Neural crest cell (in vitro differentiated cells): ENCODE results near the gene SLPI. TPM values are rescaled to one million over a fixed set of nuclear protein-coding genes. Genes with fewer than 3 reads are reported as not detected.

Experiments
- DNase-seq: peaks from one replicate; pipeline ENCODE4 v3.0.0; 2021; ENCODE audit warnings: low read depth, mixed read lengths, low spot score
- H3K27ac Mint-ChIP-seq: one replicate; pipeline ENCODE4 v1.8.0; 2021; ENCODE audit warnings: mild to moderate bottlenecking, mixed read lengths; ENCODE audit not compliant: unreplicated experiment
- H3K27me3 Mint-ChIP-seq: 2 replicates; pipeline ENCODE4 v1.8.0; 2021; ENCODE audit warnings: low read depth, mild to moderate bottlenecking, mixed read lengths
- H3K36me3 Mint-ChIP-seq: 2 replicates; pipeline ENCODE4 v1.8.0; 2021; ENCODE audit warnings: low read depth, mild to moderate bottlenecking, mixed read lengths
- H3K4me1 Mint-ChIP-seq: 2 replicates; pipeline ENCODE4 v1.8.0; 2021; ENCODE audit warnings: mixed read lengths
- H3K4me3 Mint-ChIP-seq: one replicate; pipeline ENCODE4 v1.8.0; 2021; ENCODE audit warnings: mild to moderate bottlenecking, mixed read lengths
- H3K9me3 Mint-ChIP-seq: 2 replicates; pipeline ENCODE4 v1.8.0; 2021; ENCODE audit warnings: mixed read lengths
- total RNA-seq: library from RNA; stranded (reverse); gene quantifications from 2 replicates; pipeline ENCODE4 v1.2.1, GENCODE V29; 2021
- TF ChIP-seq, protein P1 (sequence below): fragments of 200-600 bp; sonication (generic); conservative IDR thresholded peaks from 2 replicates; pipeline ENCODE4 v1.5.0; 2021; ENCODE audit warnings: antibody characterized with exemption, mild to moderate bottlenecking

The SLPI gene
- total RNA-seq, 1 donor from 2014 or later = not detected

DNA sequence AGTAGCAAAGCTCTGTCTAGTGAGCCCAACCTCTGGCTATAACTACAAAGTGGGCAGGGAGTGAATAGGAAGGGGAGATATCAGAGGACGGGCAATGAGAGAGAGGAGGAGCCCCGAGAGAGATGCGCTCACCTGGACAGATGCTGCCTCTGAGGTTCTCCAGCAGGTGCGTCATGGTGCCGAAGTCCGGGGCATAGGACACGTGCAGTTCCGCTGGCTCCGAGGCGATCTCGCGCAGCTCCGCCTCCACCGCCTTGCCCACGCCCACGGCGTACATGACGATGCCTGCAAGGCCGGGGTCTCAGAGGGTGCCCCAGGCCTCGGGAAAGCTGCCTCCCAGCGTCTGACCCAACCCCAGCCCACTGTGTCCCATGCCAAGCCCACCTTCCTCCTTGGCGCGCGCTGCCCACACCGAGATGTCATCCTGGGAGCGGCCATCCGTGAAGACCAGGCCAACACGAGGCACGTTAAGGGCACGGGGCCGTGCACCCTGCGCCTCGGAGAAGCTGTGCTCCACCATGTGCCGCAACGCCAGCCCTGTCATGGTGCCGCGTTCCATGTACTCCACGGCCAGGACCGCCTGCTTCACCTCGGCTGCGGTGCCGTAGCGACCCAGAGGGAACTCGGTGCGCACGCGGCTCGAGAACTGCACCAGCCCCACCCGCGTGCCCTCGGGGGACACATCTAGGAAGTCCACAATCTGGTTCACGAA lies 43.6 kb upstream of the SLPI start:
- TF ChIP-seq, protein P1, sequence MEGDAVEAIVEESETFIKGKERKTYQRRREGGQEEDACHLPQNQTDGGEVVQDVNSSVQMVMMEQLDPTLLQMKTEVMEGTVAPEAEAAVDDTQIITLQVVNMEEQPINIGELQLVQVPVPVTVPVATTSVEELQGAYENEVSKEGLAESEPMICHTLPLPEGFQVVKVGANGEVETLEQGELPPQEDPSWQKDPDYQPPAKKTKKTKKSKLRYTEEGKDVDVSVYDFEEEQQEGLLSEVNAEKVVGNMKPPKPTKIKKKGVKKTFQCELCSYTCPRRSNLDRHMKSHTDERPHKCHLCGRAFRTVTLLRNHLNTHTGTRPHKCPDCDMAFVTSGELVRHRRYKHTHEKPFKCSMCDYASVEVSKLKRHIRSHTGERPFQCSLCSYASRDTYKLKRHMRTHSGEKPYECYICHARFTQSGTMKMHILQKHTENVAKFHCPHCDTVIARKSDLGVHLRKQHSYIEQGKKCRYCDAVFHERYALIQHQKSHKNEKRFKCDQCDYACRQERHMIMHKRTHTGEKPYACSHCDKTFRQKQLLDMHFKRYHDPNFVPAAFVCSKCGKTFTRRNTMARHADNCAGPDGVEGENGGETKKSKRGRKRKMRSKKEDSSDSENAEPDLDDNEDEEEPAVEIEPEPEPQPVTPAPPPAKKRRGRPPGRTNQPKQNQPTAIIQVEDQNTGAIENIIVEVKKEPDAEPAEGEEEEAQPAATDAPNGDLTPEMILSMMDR = no peak
- Mint-ChIP-seq H3K4me3 (no peak overlapping the region), H3K36me3 (no peaks in the 10 kb centered on the region), H3K9me3 (no peaks in the 10 kb centered on the region), H3K27ac (peak overlapping the region; percentile 35), H3K4me1 (peaks cover 8% of the 10 kb centered on the region), H3K27me3 (peaks cover 57% of the 10 kb centered on the region)
- no peak for DNase-seq

DNA sequence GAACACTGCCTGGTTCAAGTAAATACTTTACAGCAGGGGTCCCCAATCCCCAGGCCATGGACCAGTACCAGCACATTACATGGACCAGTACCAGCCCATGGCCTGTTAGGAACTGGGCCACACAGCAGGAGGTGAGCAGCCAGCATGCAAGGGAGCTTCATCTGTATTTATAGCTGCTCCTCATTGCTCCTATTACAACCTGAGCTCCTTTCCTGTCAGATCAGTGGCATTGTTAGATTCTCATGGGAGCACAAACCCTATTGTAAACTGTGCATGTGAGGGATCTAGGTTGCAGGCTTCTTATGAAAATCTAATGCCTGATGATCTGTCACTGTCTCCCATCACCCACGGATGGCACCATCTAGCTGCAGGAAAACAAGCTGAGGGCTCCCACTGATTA lies 40.3 kb upstream of the SLPI start:
- TF ChIP-seq, protein P1 = no peak
- no peak overlapping the region for H3K4me3 Mint-ChIP-seq
- peaks cover 69% of the 10 kb centered on the region for H3K27me3 Mint-ChIP-seq
- no peaks in the 10 kb centered on the region for H3K9me3 Mint-ChIP-seq
- H3K27ac Mint-ChIP-seq = no peak overlapping the region
- DNase-seq = no peak
- peaks cover 21% of the 10 kb centered on the region for H3K4me1 Mint-ChIP-seq
- H3K36me3 Mint-ChIP-seq = no peaks in the 10 kb centered on the region

DNA sequence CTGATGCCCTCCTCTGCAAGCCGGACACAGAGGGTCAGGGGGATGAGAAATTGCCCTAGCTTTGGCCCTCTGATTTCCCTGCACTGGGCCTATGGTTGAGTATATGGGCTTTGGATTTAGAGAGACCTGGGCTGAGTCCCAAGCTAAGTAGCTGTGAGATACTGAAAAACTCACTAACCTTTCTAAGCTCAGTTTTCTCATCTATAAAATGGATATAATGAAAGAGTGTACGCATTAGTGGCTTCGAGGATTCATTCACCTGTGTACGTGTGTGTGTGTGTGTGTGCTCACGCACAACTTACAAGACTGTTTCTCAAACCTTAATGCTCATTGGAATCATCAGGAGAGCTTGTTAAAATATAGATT lies 39.6 kb upstream of the SLPI start:
- Mint-ChIP-seq H3K4me3 (peak overlapping the region; percentile 74), H3K9me3 (no peaks in the 10 kb centered on the region), H3K27me3 (peaks cover 69% of the 10 kb centered on the region), H3K4me1 (peaks cover 21% of the 10 kb centered on the region), H3K27ac (no peak overlapping the region), H3K36me3 (no peaks in the 10 kb centered on the region)
- no peak for DNase-seq
- TF ChIP-seq, protein P1 = peak; percentile 17

DNA sequence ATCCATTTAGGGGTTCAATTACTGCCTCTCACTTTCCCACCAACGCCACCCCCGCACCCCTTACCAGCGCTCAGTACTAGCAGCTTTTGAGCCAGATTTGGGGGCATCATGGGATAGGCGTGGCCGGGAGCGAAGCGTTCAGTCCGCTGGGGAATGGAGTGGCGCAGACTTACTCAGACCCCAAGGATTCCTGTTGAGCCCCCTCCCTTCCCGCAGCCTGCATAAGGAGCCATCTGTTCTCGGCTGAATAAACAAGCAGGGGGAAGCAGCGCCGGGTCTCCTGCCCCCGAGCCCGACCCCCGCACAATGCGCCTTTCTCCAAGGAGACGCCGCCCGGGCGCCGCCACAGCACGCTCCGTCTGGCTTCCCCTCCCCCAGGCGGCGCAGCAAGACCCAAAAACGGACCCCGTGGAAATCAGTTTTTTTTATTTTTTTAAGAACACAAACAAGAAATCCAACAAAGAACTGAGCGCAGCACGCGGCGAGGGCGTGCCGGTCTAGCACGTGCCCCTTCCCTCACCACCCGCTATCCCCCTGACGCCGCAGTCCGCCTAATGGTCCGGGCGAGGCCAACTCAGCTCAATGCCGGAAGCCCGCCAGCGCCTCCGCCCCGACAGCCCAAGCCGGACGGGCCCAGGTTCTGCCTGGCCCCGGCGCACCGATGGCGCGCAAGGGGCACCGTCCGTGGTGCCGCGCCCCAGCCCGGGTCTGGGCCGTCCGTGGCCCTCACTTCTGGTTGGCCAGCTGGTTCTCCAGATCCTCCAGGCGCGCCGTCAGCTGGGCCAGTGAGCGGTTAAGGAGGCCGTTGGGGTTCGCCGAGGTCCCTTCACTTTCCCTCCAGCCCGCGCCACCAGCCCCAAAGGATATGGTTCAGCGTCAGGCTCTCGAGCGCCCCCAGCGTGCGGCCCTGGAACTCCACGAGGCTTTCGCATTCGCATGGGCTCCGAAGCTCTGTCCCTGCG lies 39.0 kb upstream of the SLPI start:
- peaks cover 69% of the 10 kb centered on the region for H3K27me3 Mint-ChIP-seq
- TF ChIP-seq, protein P1 = peak; percentile 90

DNA sequence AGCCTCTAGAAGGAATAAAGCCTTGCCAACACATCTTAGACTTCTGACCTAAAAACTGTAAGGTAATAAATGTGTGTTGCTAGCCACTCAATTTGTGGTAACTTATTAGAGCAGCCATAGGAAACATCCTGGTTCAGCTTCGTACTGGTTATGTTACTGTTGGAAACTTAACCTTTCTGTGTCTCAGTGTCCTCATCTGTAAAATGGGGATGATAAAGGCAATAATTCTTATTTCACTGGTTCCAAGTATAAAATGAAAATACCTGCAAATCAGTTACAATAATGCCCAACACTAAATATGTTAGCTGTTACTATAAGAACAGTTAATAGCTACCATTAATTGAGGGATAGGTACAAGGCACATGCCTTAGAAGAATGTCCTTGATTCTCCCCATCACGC lies 38.0 kb upstream of the SLPI start:
- Mint-ChIP-seq H3K27ac (no peak overlapping the region), H3K4me1 (peaks cover 21% of the 10 kb centered on the region), H3K36me3 (no peaks in the 10 kb centered on the region), H3K4me3 (peak overlapping the region; percentile 90), H3K9me3 (no peaks in the 10 kb centered on the region), H3K27me3 (peaks cover 72% of the 10 kb centered on the region)
- TF ChIP-seq, protein P1 = no peak
- DNase-seq = no peak

More for the DNA sequence above, 39.0 kb upstream of the SLPI start:
- peak; percentile 94 for DNase-seq
- H3K9me3 Mint-ChIP-seq = no peaks in the 10 kb centered on the region
- H3K4me3 Mint-ChIP-seq = peak overlapping the region; percentile 90
- H3K36me3 Mint-ChIP-seq = no peaks in the 10 kb centered on the region
- H3K4me1 Mint-ChIP-seq = peaks cover 21% of the 10 kb centered on the region
- H3K27ac Mint-ChIP-seq = peak overlapping the region; percentile 89
